GM18511 (cell line): ENCODE measurements around the gene TPM4.
"Not testable (repeated sequence)": the region's sequence is repeated elsewhere in the genome, so short reads cannot be mapped to it uniquely, and the experiment has no call there.

Experiments
- ATAC-seq: cut with Tn5 transposase; IDR thresholded peaks from one replicate; pipeline ENCODE4 v1.9.1; 2021; ENCODE audit warnings: mild to moderate bottlenecking, moderate library complexity; ENCODE audit not compliant: unreplicated experiment

The TPM4 gene

DNA sequence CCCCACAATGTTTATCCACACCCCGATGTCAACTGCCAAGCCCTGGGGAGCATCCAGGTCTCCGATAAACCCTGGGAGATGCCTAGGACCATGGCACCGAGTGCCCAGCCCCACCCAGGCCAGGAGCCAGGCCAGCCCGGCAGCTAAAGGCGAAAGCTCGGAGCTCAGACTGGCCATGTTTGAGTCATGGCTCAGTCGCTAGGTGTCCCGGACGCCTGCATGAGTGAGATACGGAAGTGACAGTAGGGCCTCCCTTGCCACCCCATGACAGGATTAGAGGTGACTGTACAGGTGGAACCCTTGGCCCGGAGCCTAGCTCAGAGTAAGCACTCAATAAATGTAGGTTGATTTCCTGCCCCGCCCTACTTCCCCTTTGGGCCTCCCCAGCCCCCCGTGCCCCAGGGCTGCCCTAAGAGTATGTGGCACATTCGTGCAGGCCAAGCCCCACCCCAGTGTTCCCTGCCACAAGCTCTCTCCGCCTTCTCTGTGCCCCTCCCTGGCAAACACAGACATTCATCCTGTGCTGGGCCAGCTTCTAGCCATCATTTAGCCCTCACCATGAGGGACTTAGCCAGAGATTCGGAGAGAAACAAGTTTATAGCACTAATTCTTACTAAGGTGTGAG is 5.8 kb upstream of the TPM4 start:
- ATAC-seq = peak; percentile 61

DNA sequence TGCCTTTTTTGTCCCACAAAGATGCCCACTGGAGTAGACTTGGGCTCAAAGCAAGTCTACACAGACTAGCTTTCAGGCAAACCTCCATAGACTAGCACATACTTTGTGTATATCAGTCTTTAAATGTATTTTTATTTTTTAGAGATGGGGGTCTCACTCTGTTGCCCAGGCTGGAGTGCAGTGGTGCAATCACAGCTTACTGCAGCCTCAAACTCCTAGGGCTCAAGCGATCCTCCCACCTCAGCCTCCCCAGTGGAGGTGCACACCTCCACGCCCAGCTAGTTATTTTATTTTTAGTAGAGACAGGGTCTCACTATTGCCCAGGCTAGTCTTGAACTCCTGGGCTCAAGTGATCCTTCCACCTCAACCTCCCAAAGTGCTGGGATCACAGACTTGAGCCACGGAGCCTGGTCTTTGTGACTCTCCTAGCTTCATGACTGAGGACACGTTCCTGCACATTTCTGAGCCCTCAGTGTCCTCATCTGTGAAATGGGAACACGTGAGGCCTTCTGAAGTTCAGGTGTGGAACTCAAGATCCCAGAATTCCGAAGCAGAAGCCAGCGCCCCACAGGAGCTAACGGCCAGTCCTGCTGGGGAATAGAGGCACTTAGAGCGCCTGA is 5.1 kb upstream of the TPM4 start:
- ATAC-seq = no peak

DNA sequence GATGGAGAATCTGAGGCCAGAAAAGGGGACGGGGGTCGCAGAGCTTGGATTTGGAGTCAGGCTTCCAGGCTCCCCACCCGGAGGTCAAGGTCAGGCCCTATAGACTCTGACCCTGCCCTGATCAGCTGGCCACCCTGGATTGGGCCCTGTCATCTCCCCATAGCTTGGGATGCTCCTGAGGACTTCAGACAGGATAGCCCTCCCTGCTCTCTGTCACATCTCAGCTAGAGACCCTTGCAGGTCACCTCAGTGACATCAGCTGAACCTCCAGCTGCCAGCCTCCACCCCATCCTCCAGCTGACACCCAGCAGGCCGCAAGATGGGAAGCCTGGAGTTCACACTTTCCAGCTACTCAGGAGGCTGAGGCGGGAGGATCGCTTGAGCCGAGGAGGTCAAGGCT is 2.8 kb upstream of the TPM4 start:
- ATAC-seq = no peak

DNA sequence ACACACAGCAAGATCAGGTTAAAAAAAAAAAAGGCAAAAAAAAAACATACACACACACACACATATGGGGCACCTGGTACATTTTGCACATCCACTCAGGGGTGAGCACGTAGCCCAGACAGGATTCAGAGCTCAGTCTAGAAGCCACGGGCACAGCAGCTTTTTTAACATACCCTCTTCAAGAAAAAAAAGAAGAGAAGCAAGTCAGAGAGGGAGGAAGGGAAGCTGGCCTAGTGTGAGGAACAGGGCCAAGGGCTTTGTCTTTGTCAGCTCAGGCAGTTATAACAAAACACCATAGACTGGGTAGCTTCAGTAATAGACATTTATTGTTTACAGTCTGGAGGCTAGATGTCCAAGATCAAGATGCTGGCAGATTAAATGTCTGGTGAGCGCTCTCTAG is 2.3 kb upstream of the TPM4 start:
- ATAC-seq = no peak

DNA sequence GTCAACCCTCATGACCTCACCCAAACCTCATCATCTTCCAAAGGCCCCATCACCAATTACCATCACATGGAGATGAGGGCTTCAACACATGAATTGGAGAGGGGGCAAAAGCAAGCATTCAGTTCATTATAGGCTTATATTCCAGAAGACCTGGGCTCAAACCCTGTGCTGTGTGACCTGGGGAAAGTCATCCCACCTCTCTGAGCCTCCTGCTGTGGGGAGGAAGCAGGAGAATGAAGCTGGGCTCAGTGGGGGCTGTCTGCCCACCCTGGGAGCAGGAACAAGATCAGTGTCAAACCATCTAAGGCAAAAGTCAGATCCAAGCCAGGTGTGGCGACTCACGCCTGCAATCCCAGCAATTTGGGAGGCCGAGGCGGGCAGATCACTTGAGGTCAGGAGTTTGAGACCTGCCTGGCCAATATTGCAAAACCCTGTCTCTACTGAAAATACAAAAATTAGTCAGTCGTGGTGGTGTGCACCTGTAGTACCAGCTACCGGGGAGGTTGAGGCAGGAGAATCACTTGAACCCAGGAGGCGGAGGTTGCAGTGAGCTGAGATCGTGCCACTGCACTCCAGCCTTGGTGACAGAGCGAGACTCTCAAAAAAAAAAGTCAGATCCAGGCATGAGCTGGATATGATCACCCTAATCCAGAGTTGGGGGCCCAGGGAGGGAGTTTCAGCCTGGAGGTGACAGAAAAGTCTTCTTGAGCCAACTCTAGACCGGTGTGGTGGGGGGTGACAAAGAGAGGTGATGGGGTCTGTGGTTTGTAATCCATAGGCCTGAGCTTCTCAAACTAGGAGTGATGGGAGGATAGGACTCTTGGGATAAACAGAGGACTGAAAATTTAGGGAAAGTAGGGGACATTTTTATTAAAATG is 1.6 kb upstream of the TPM4 start:
- no peak for ATAC-seq

DNA sequence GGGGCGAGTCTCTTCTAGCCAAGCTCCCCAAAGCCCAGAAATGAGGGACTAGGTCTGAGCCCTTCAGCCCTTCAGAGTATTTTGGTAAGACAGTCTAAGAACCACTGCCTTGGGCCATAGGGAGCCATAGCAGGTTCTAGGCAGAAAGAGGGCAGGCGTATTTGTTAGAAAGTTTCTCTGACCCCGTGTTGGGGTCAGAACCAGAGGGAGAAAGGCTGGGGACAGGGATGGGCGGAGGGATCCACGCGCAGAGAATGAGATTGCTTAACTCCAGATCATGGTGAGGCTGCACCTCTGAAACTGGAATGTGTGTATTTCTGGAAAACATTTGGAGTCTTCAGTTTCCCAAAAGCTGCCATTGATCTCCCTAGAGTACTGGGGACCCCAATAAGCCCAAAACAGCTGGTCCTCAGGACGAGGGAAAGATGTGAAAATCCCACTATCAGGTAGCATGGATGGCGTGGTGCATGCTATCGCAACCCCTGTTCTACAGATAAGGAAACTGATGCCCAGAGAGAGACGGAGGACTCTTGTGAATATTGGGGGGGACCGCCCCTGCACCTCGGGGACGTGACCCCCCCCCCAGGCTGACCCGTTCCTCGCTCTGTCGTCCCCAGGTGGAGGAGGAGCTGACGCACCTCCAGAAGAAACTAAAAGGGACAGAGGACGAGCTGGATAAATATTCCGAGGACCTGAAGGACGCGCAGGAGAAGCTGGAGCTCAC is 703 bp upstream of the TPM4 start:
- peak; percentile 3 for ATAC-seq

DNA sequence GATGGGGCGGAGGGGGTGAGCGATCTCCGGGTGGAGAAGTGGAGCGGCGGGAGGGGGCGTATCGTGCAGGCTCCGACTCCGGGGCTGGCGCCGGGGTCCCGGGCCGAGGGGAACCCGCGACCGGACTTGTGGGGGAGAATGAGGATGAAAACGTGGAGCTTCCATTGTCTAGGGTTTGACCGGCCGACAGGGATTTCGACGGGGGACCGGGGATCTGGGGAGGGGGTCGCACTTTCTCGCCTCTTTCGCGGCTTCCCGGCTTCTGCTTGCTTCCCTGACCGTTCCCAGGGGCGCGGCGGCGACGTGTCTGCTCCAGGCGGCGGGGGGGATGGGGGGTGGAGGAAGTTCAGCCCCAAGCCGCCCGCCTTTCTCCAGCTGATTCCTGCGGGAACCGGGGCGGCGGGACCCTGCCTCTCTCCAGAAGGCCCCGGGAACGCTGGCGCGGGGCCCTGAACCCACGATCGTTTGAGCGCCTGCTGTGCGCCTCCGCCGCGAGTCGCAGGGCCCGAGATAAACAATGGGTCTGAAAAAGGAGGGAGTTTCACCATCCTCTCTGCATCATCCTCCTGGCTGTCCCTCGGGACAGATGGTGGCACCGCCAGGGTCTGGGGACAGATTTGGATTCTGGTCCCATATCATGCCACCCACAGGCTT is 790 bp downstream of the TPM4 start:
- no peak for ATAC-seq

DNA sequence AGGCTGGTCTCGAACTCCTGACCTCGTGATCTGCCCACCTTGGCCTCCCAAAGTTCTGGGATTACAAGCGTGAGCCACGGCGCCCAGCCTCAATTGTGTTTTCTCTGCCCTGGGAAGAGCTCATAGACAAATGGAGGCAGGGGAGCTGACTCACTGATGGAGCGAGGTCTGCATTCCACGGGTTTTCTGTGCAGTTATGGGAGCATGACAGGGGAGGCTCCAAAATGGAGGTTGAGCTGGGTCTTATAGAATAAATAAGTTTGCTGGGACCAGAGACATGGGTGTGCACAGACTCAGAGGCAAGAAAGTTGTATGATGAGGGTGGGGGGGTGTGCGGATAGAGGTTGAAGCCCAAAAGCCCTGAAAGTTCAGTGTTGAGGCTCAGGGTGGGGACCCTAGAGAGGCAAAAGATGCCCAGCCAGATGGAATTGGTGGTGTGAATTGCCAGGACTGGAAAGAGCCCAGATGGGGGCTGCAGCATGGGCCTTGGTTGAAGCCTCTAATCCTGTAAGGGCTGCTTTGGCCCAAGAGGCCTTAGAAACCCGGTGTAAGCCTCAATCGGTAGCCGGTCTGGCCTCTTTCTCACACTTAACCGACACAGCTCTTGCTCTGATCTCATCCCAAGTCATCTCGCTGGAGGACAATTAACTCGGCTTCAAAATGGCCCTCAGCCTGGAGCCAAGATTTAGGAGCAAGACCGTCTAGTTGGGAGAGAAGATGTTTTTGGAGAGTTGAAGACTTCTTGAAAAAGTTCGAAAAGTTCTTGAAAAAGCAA is 1.9 kb downstream of the TPM4 start:
- no peak for ATAC-seq

DNA sequence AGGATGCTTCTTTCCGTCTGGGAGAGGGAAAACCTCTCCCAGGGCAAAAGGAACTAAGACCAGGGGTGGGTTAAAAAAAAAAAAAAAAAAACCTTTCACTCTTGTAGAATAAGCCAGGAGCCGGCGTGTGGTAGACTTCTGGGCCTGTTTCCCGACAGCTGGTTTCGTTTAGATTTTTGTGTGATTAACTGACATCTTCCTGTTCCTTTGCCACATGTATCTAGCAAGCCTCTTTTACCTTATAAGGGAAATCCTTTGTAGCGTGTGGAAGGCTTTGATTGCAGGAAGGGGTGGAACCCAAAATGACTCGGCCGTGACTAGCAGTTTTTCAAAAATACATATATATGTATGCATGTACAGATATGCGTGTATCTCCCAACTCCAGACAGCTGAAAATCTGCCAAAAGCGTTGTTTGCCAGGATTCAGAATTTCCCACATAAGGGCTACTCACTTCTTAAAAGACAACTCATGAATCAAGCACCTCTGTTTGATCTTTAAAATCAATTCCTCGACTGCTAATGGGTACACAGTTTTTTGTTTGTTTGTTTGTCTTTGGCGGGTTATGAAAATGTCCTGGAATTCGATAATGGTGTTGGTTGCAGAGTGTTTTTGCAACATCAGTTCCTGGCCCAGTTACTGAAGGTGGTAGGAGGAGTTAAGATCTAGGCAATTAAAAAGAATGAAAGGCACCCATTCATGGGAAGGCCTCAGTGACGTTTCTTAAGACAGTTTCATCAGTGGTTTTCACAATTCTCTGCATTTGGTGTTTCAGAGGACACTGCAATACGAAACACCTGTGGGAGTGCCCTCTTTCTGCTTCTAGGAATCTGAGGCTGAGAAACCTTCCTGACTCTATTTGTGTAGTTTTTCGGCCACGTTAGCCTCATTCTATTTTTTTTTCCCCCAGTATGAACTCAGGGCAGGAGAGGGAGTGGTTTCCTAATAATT is 2.7 kb downstream of the TPM4 start:
- ATAC-seq = peak; percentile 46

DNA sequence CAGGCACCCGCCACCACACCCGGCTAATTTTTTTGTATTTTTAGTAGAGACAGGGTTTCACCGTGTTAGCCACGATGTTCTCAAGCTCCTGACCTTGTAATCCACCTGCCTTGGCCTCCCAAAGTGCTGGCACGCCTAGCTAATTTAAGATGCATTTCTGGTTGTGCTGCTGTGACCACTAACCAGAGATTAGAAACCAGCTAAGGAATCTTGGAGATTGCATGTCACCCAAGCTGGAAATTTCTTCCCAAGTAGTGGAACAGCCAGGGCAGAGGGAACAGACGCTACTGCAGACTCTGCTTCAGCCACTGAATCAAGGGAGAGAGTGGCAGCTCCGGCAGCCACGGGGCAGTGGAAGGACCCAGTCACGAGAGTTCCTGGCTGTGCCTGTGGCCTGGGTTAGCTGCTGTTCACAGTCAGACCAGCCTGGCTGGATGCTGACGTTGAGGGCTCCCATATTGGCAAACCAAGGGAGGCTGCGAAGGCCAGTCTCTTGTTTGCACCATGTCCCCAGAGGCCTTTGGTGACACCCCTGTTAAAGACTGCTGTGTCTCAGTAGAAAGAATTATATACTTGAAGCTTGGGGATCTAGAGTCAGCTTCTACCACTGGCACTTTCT is 7.9 kb downstream of the TPM4 start:
- no peak for ATAC-seq

DNA sequence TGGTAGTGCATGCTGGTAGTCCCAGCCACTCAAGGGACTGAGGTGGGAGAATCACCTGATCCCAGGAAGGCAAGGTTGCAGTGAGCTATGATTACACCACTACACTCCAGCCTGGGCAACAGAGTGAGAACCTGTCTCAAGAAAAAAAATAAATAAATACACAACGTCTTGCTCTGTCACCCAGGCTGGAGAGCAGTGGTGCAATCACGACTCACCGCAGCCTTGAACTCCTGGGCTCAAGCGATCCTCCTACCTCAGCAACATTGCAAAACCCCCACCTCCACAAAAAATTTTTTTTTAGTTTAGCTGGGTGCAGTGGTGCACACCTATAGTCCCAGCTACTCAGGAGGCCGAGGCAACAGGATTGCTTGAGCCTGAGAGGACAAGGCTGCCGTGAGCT is 8.8 kb downstream of the TPM4 start:
- ATAC-seq = no peak

DNA sequence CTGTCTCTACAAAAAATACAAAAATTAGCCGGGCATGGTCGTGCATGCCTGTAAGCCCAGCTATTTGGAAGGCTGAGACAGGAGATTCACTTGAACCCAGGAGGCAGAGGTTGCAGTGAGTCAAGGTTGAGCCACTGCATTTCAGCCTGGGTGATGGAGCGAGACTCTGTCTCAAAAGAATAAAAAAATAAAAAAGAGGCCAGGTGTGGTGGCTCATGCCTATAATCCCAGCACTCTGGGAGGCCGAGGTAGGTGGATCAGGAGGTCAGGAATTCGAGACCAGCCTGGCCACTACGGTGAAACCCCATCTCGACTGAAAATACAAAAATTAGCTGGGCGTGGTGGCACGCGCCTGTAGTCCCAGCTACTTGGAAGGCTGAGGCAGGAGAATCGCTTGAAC is 11.1 kb downstream of the TPM4 start:
- not testable (repeated sequence) for ATAC-seq

DNA sequence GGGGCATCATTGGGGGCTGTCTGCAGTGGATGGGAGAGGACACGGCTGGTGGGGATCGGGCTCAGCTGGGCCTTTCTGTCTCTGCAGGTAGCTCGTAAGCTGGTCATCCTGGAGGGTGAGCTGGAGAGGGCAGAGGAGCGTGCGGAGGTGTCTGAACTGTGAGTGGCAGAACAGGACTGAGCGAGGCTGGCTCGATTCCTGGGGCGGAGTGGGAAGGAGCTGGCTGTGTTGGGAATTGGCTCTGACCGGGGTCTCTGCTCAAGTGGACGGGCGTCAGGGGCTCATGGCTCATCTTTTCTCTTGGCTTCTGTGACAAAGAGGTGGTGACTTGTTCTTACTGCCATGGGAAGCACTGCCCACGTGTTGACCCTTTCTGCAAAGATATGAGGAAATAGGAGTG is 11.6 kb downstream of the TPM4 start:
- no peak for ATAC-seq

DNA sequence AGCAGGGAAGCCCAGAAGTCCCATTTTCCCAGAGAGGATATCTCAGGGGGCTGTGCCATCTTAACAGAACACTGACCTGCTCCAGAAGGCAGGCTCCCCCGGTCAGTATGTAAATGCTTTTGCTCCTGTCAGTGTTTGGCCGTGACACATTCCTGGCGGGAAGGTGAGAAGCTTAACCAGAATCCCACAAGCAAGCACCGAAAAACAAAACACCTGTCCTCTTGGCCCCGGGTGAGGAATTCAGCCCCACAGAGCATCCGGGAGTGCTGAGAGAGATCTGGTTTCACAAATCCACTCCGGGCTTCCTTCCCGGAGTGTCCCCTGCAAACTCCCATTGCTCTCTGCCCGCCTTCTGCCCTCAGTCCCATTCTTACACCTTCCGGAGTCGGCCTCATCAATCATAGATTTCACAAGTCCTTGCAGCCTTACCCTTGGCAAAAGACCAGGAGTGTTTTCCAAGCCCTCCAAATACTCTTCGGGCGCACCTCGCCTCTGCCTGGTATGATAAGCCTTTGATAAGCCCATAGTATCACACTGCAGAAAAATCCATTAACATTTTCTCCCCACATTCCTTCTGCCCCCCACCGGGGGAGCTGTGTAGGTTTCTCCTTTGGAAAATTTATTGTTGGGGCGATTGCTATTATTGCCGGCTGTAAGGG is 12.2 kb downstream of the TPM4 start:
- ATAC-seq = no peak

DNA sequence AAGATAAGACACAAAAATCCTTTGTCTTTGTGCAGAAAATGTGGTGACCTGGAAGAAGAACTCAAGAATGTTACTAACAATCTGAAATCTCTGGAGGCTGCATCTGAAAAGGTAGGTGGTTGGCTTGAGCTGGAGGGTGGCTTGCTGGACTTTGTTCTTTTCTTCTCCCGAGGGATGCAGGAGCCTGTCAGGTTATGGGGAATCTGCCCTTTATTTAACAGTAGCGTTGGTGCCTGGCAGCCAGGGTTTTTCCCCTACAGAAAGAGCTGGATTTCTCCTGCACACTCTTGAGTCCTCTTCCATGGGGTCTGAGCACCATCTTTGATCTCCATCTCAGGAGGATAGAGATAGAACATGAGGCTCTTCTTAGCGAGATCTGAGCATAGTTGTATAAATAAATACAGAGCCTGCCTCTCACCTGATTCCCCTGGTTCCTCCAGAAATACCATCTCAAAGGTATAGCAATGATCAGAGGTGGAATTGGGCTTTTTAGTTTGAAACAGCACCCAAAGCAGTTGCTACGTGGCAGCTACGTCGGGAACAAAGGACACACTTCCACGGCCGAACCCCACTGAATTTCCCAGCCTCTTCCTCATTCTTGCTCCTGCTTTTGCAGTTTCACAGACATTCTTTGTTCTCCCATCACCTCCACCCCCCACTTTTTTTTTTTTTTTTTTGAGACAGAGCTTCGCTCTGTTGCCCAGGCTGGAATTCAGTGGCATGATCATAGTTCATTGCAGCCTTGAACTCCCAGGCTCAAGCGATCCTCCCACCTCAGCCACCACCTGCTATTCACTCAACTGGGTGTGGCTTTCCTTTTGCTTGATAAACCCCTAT is 12.9 kb downstream of the TPM4 start:
- ATAC-seq = no peak

DNA sequence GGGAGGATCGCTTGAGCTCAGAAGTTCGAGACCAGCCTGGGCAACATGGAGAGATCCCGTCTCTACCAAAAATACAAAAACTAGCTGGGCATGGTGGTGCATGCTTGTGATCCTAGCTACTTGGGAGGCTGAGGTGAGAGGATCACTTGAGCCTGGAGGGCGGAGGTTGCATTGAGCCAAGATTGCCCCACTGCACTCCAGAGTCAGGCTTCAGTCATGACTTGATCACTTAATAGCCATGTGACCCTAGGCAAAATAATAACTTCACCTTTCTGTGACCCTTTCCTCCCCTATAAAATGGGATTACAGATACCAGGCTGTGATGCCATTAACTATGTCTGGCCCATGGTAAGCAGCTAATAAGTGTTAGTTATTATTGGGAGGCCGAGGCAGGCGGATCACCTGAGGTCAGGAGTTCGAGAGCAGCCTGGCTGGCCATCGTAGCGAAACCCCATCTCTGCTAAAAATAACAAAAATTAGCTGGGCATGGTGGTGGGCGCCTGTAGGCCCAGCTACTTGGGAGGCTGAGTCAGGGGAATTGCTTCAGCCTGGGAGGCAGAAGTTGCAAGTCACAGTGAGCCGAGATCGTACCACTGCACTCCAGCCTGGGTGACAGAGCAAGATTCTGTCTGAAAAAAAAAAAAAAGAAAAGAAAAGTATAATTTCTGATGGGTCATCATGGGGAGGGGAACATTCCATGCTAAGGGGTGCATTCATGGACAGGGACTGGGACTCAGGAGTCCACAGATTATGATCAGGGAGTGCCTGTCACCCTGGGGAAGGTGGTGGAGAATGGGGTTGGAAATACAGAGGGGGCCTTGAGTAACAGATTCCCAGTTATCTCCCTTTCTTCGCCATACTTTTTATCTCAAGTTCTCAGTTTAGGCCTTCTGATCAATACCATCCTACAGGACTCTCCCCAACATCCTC is 15.5 kb downstream of the TPM4 start:
- ATAC-seq = no peak
